Common myeloid progenitor, CD34-positive (primary cell): ENCODE measurements around the gene CACNA2D4.
A peak's percentile ranks its signal among the peaks of the same experiment; 100 is the strongest.

Source experiments
- CTCF ChIA-PET: fragments of 350-600 bp; sonication (Branson Sonifier 250); formaldehyde crosslinking; loops from one replicate; lab custom pipeline; 2021; ENCODE audit warnings: antibody characterized with exemption; lab: Charles Lee
- POLR2A ChIA-PET: fragments of 350-600 bp; sonication (Branson Sonifier 250); formaldehyde crosslinking; loops from one replicate; lab custom pipeline; 2021; ENCODE audit warnings: antibody characterized with exemption; lab: Charles Lee
- DNase-seq, 3 donors: peaks; one replicate each; pipeline versions ENCODE4 v3.0.0 to v3.0.0-alpha.2; 2013
- H3K27ac ChIP-seq, 2 experiments: 1 replicate in 1 of 2; 2 replicates in 1 of 2; pipeline ENCODE4 v1.7.0; 2013; ENCODE audit warnings: inconsistent platforms in 2 of 2, low read length in 2 of 2, mild to moderate bottlenecking in 2 of 2, low read depth in 1 of 2, moderate library complexity in 1 of 2; ENCODE audit not compliant: severe bottlenecking in 2 of 2, insufficient read depth in 1 of 2, poor library complexity in 1 of 2
- H3K27me3 ChIP-seq, 5 experiments: replicated peaks in 2 of 5; 1 replicate in 3 of 5; 2 replicates in 2 of 5; pipeline versions ENCODE4 v1.6.1 to v1.7.0; 2013; ENCODE audit warnings: low read length in 4 of 5, mild to moderate bottlenecking in 2 of 5, moderate library complexity in 2 of 5, inconsistent platforms in 1 of 5; ENCODE audit not compliant: insufficient read depth in 5 of 5, control insufficient read depth in 4 of 5
- H3K36me3 ChIP-seq, 4 experiments: 1 replicate in 2 of 4; 2 replicates in 2 of 4; pipeline versions ENCODE4 v1.6.1 to v1.7.0; 2013; ENCODE audit warnings: low read length in 3 of 4, control low read depth in 1 of 4, mild to moderate bottlenecking in 1 of 4; ENCODE audit not compliant: control insufficient read depth in 4 of 4, insufficient read depth in 4 of 4
- H3K4me1 ChIP-seq, 4 experiments: 1 replicate in 3 of 4; 2 replicates in 1 of 4; pipeline versions ENCODE4 v1.6.1 to v1.7.1; 2013; ENCODE audit warnings: low read length in 3 of 4, mild to moderate bottlenecking in 3 of 4, control low read depth in 1 of 4, inconsistent platforms in 1 of 4, moderate library complexity in 1 of 4; ENCODE audit not compliant: control insufficient read depth in 4 of 4, insufficient read depth in 4 of 4; ENCODE audit errors: control extremely low read depth in 1 of 4
- H3K4me3 ChIP-seq, 7 experiments: 1 replicate in 4 of 7; 2 replicates in 3 of 7; pipeline versions ENCODE4 v1.5.1 to v1.7.0; 2013; ENCODE audit warnings: mild to moderate bottlenecking in 7 of 7, low read length in 6 of 7, moderate library complexity in 6 of 7, inconsistent platforms in 2 of 7, low read depth in 2 of 7, control low read depth in 1 of 7; ENCODE audit not compliant: insufficient read depth in 4 of 7, control insufficient read depth in 1 of 7; ENCODE audit errors: extremely low read depth in 1 of 7
- H3K9me3 ChIP-seq, 5 experiments: 1 replicate in 4 of 5; 2 replicates in 1 of 5; pipeline versions ENCODE4 v1.6.1 to v1.7.1; 2013; ENCODE audit warnings: low read length in 4 of 5, mild to moderate bottlenecking in 2 of 5, inconsistent platforms in 1 of 5, low read depth in 1 of 5, moderate library complexity in 1 of 5; ENCODE audit not compliant: control insufficient read depth in 4 of 5, insufficient read depth in 2 of 5; ENCODE audit errors: control extremely low read depth in 1 of 5
- WGBS: methylation state at CpG from one replicate; pipeline ENCODE4 v1.1.5; 2013; ENCODE audit not compliant: insufficient coverage; 5-methylcytosine and 5-hydroxymethylcytosine counted together

Gene CACNA2D4

GRCh38 chr12:1934068-1934467 is 15.6 kb upstream of the CACNA2D4 start:
- Histone ChIP-seq H3K36me3 (peaks cover 0 to 14% (median 7%) of the 10 kb centered on the region in 4 experiments), H3K4me1 (peaks cover 0 to 31% (median 14%) of the 10 kb centered on the region in 4 experiments), H3K4me3 (no peak overlapping the region), H3K27ac (no peak overlapping the region), H3K27me3 (no peaks in the 10 kb centered on the region), H3K9me3 (no peaks in the 10 kb centered on the region)
- POLR2A ChIA-PET: interaction anchor here (1.4 kb wide), 1 partner anchor 17 kb away, joined by 3 read pairs; no protein-coding TSS in a partner anchor
- DNase-seq: no peak
- 96% methylated on average over 5 of the region's 5 CpGs for WGBS
- CTCF ChIA-PET: interaction anchor here (0.9 to 1.9 kb wide), 5 partner anchors 13 to 299 kb away, joined by 3 to 7 read pairs (median 5); partner anchors contain the start of gene CACNA2D4

GRCh38 chr12:1933342-1934051 is 15.0 kb upstream of the CACNA2D4 start:
- Histone ChIP-seq H3K9me3 (no peaks in the 10 kb centered on the region), H3K4me3 (no peak overlapping the region), H3K36me3 (peaks cover 0 to 14% (median 6%) of the 10 kb centered on the region in 4 experiments), H3K27ac (no peak overlapping the region), H3K27me3 (no peaks in the 10 kb centered on the region), H3K4me1 (peaks cover 0 to 31% (median 14%) of the 10 kb centered on the region in 4 experiments)
- ChIA-PET CTCF (interaction anchor here (1.4 to 1.9 kb wide), 2 partner anchors 15 to 299 kb away, joined by 5 to 6 read pairs; partner anchors contain the start of gene CACNA2D4), POLR2A (no interaction called here)
- 97% methylated on average over 12 of the region's 16 CpGs for WGBS
- DNase-seq: no peak

GRCh38 chr12:1932264-1932777 is 13.9 kb upstream of the CACNA2D4 start:
- no peak overlapping the region for H3K27ac ChIP-seq
- DNase-seq: peak; percentile 47 to 74 (median 61)
- H3K36me3 ChIP-seq: peaks cover 0 to 3% (median 1%) of the 10 kb centered on the region in 4 experiments
- peak overlapping the region in 2 of 7 experiments; percentile 7 to 17 for H3K4me3 ChIP-seq
- H3K4me1 ChIP-seq: peaks cover 0 to 31% (median 14%) of the 10 kb centered on the region in 4 experiments
- no peaks in the 10 kb centered on the region for H3K9me3 ChIP-seq
- WGBS: 28% methylated on average over 10 of the region's 16 CpGs
- no peaks in the 10 kb centered on the region for H3K27me3 ChIP-seq
- ChIA-PET POLR2A (no interaction called here), CTCF (interaction anchor here (0.5 kb wide), 1 partner anchor 109 kb away, joined by 3 read pairs; no protein-coding TSS in a partner anchor)

GRCh38 chr12:1931642-1932041 is 13.2 kb upstream of the CACNA2D4 start:
- DNase-seq: no peak
- H3K4me3 ChIP-seq: no peak overlapping the region
- CTCF ChIA-PET: interaction anchor here (1.6 kb wide), 1 partner anchor 8 kb away, joined by 12 read pairs; no protein-coding TSS in a partner anchor
- H3K27me3 ChIP-seq: no peaks in the 10 kb centered on the region
- POLR2A ChIA-PET: no interaction called here
- H3K4me1 ChIP-seq: peaks cover 0 to 31% (median 14%) of the 10 kb centered on the region in 4 experiments
- no peaks in the 10 kb centered on the region for H3K9me3 ChIP-seq
- WGBS: 94% methylated on average over 8 of the region's 9 CpGs
- no peak overlapping the region for H3K27ac ChIP-seq
- H3K36me3 ChIP-seq: peaks cover 0 to 1% (median 0%) of the 10 kb centered on the region in 4 experiments

GRCh38 chr12:1930803-1931597 is 12.5 kb upstream of the CACNA2D4 start:
- CTCF ChIA-PET: interaction anchor here (1.0 to 1.6 kb wide), 3 partner anchors 9 to 130 kb away, joined by 3 to 12 read pairs (median 5); no protein-coding TSS in a partner anchor
- H3K27ac ChIP-seq: no peak overlapping the region
- H3K36me3 ChIP-seq: no peaks in the 10 kb centered on the region
- H3K4me1 ChIP-seq: peaks cover 0 to 31% (median 14%) of the 10 kb centered on the region in 4 experiments
- WGBS: 84% methylated on average over 26 of the region's 27 CpGs
- POLR2A ChIA-PET: no interaction called here
- H3K27me3 ChIP-seq: no peaks in the 10 kb centered on the region
- no peak for DNase-seq
- H3K9me3 ChIP-seq: no peaks in the 10 kb centered on the region
- H3K4me3 ChIP-seq: no peak overlapping the region

- CTCF ChIA-PET: interaction anchor here (0.8 to 2.1 kb wide), 7 partner anchors 9 to 298 kb away, joined by 3 to 12 read pairs (median 4); partner anchors contain the start of gene CACNA2D4
- Histone ChIP-seq H3K4me1 (peaks cover 0 to 32% (median 14%) of the 10 kb centered on the region in 4 experiments), H3K4me3 (peak overlapping the region in 1 of 7 experiments; percentile 12), H3K27me3 (no peaks in the 10 kb centered on the region), H3K9me3 (no peaks in the 10 kb centered on the region), H3K36me3 (no peaks in the 10 kb centered on the region), H3K27ac (no peak overlapping the region)
- WGBS: 34% methylated on average over 9 of the region's 11 CpGs
- DNase-seq: peak in 2 of 3 donors; percentile 28 to 36
- POLR2A ChIA-PET: no interaction called here
Observed at GRCh38 chr12:1929985-1930802, 11.7 kb upstream of the CACNA2D4 start.
